Dedifferentiated amniotic fluid mesenchymal stem cell (primary cell): ENCODE data around the gene RASGRP2.

ENCODE experiments used
- DNase-seq: peaks from one replicate; pipeline ENCODE4 v3.0.0-alpha.2; 2016; ENCODE audit errors: extremely low spot score

Gene RASGRP2

GRCh38 chr11:64742087-64742888 is 1.7 kb downstream of the RASGRP2 start:
- DNase-seq, result no peak

- no peak for DNase-seq
These were observed 2.4 kb downstream of the RASGRP2 start for GRCh38 chr11:64741375-64742086.

- DNase-seq, result no peak
These were observed 4.1 kb downstream of the RASGRP2 start for GRCh38 chr11:64739871-64740270.

- DNase-seq, result no peak
These were observed 7.3 kb downstream of the RASGRP2 start for GRCh38 chr11:64736654-64737053.

GRCh38 chr11:64735725-64736259 is 8.2 kb downstream of the RASGRP2 start:
- DNase-seq, result no peak

GRCh38 chr11:64734811-64735724 is 8.9 kb downstream of the RASGRP2 start:
- DNase-seq, result no peak

DNA sequence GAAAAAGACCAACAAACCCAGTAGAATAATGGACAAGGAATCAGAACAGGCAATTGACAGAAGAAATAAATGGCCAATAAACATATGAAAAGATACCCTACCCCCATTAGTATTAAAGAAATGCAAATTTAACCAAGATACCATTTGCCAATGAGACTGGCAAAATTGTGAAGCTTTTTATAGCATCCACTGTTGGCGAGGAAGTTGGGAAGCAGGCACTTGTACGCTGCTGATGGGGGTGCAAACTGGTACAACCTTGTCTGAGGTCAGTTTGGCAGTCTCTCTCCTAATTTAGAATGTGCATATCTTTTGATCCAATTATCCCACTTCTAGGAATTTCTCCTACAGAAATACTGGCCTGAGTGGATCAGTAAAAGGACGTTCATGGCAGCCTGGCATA is 12.3 kb downstream of the RASGRP2 start:
- DNase-seq, result no peak

GRCh38 chr11:64729851-64730382 is 14.0 kb downstream of the RASGRP2 start:
- DNase-seq, result no peak

DNA sequence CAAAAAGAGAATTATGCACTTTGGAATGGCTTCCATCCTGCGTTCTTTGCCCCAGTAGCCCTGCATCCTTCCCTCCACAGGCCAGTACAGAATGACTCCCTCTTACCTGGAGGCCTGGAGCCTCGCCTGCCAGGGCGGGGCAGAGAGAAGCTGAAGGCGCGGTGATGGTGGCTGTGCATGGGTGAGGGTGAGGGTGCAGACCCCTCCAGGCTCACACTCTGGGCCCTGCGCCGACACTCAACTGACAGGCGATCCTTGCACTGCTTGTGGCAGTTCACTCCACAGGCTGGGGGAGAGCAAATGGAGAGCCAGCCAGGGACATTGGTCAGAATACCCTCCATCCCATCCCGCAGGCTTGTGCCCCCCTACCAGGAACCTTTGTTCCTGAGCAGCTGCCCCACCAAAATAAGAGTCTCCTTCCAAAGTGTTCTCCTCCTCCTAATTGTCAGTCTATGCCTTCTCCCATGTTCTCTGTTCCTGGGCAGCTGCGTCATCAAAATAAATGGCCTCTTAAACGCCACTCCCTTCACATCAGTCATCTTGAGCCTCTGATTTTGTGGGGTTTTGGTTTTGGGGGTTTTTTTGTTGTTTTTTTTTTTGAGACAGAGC is 15.1 kb downstream of the RASGRP2 start:
- no peak for DNase-seq

DNA sequence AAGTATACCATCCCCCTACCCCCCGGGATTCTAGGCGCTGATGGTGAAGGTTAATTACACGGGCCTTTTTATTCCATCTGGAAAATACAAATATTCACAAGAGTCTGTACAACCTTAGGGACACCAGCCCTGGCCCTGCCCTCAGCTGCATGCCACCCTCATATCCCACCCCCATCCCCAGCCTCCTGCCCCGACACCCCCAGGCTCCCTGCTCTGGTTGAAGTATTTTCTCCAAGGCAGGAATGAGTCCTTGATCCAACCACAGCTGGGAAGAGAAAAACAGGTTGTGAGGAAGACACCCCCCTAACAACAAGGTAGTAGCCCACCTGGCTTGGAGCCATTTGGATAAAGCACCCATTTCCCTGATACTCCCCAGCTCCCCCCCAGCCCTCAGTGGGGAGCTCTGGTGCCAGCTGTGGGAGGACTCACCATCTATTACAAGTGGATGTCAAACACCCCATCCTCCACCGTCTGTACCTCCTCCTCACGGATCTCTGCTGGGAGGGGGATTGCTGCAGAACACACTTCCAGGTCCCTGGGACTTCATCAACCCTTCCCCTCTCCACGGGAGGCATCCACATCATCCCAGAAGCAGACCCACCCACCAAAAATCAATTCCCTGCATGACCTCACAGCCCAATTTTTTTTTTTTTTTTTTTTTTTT is 16.9 kb downstream of the RASGRP2 start:
- no peak for DNase-seq

GRCh38 chr11:64726211-64726641 is 17.7 kb downstream of the RASGRP2 start:
- DNase-seq, result no peak

DNA sequence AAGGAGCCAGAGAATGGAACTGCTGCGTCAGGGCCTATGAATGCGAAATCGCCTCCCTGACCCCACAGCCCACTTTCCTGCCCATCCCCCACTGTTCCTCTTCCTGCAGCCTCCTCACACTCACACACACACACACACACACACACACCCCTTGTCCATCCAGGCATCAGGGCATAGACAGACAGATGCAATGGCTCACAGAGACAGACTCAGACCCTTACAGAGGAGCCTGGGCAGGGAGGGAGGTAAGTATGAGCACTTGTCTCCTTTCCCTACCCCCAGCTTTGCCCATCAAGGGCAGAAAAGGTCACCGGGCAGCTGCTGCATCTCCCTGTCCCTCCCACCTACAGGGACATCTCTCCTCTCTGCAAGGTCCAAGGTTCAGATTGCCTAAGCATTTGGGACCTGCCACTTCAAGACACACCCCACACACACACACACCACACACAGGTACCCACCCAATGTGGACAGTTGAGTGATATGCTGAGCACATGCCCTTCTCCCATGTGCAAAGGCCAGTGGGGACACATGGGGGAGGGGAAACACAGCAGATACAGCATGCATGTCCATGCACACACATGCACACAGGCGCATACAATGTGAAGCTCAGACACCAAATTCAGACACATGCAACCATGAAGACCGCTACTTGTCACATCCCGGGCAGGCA is 18.9 kb downstream of the RASGRP2 start:
- no peak for DNase-seq

DNA sequence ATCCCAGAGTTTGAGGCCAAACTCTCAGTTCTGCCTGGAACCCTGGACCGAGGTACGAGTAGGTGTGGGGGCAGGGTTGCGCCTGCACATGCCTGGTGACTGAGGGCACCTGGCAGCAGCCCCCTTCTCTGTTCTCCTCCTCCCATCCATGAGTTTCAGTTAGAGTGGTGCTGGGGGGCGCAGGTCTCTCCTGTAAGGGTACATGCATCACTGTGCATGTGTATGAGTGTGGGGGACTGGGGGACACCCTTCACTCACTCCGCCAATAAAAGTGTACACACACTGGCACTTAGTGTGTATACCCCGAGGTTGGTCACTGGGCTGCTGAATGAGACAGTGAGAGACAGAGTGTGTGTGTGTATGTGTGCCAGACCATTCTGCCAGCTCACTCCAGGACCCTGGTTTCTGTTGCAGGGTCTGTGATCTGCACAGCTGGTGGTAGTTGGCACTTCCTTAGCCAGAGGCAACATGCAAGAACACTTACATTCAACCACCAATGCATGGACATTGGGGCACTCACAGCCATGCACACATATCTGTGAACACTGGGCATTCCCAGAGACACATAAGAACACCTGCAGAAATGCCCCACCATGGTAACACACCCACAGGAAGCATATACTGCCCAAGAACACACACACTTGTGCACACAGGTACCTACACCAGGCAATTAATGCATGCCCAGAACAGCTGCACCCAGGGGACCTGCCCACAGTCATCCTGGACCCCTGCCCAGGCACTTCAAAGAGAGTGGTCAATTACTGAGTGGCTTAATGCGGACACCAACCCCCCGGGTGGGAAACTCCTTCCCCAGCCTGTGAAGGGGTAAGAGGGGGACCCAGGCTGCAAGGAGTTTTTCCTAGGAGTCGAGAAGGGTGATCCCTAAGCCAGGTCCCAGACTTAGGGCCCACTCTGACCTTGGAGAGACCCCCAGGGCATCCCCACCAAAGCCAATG is 19.8 kb downstream of the RASGRP2 start:
- DNase-seq, result no peak

DNA sequence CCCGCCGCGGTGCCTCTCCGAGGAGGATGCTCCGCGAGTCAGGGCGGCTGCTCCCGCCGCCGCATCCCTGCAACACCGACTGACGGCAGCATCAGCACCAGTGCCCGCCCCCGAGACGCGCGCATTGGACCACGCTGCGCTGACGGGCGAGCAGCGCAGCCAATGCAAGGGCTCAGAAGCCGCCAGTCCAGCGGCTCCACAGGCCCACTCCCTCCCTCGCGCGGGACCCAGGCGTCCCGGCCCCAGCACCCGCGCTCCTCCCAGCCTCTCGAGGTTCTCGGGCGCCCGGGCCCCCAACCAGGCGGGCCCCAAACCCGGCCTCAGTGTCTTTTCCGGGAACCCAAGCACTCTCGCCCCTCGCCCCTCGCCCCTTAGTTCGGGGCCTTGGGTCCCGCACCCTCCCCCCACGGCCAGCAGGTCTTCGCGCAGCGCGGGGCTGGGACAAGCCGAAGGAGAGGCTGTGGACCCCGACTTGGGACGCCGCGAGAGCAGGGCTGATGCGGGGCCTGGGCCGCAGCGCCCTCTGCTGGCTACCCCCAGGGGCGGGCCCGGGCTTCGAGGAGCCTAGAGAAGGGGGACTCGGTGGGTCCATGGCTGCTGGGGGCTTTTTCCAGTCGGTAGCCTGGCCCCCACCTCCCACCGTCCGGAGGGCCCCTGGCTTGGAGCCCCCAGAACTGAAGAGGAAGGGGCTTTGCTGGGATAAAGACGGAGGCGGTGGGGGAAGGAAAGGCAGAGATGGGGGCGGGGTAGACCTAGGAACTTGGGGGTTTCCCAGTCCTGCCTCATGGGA is 20.6 kb downstream of the RASGRP2 start, which contains the start of gene NRXN2:
Gene NRXN2, minus strand, starts transcription at position 81 of the 790 bp plus-strand sequence. CDS start 9,498 bp downstream, outside the sequence.
- DNase-seq, result peak; percentile 76

- no peak for DNase-seq
These were observed 21.5 kb downstream of the RASGRP2 start for GRCh38 chr11:64722141-64723065.

GRCh38 chr11:64721359-64721699 is 22.6 kb downstream of the RASGRP2 start:
- no peak for DNase-seq
